HCT116 (cell line): ENCODE results near the gene TOMM40. TPM values are rescaled to one million over a fixed set of nuclear protein-coding genes. Genes with fewer than 3 reads are reported as not detected.

Source experiments
- ATAC-seq: fragments of 200-7000 bp; cut with Tn5 transposase; 2 replicates; pipeline ENCODE4 v1.9.1; 2020; ENCODE audit warnings: mild to moderate bottlenecking, moderate library complexity
- BruUV-seq: library from RNA; stranded (reverse); fragments of 400-500 nt; replicated peaks from 2 replicates; lab custom pipeline; 2021; lab: Mats Ljungman, UMichigan
- CTCF ChIA-PET: fragments of 300-600 bp; sonication (Branson Sonifier 250); formaldehyde crosslinking; loops from one replicate; lab custom pipeline; 2021; ENCODE audit warnings: antibody characterized with exemption; lab: Charles Lee
- POLR2A ChIA-PET: fragments of 300-600, 350-600 bp; sonication (Branson Sonifier 250); formaldehyde crosslinking; loops from one replicate; lab custom pipeline; 2021; ENCODE audit warnings: antibody characterized with exemption; lab: Charles Lee
- RAD21 ChIA-PET, 2 experiments: fragments of 300-600 bp; sonication (Branson Sonifier 250); formaldehyde crosslinking; loops; one replicate each; lab custom pipeline; 2023; ENCODE audit warnings: low total read pairs in 2 of 2; ENCODE audit not compliant: uncharacterized antibody in 2 of 2, unreplicated experiment in 2 of 2, low non-redundant PET in 1 of 2; lab: Charles Lee
- DNase-seq: peaks from one replicate; pipeline ENCODE4 v3.0.0-alpha.2; 2010; ENCODE audit warnings: low read depth, low spot score
- H2AFZ ChIP-seq: fragments of 200-600 bp; shearing (Covaris generic), sonication (generic); 2 replicates; pipeline ENCODE4 v1.6.1; 2017; ENCODE audit warnings: low read depth, mixed run types, mixed read lengths, antibody characterized with exemption, low read length; ENCODE audit not compliant: poor library complexity, severe bottlenecking
- H3K27ac ChIP-seq: 2 replicates; pipeline ENCODE4 v1.5.1; 2012; ENCODE audit warnings: low read depth, low read length
- H3K27me3 ChIP-seq: fragments of 200-600 bp; sonication (generic); 2 replicates; pipeline ENCODE4 v1.6.1; 2016; ENCODE audit warnings: mixed run types, low read length, mixed read lengths; ENCODE audit not compliant: insufficient read depth
- H3K36me3 ChIP-seq, 2 experiments: fragments of 200-500 bp in 1 of 2; fragments of 200-600 bp in 1 of 2; sonication (Bioruptor generic) in 1 of 2; sonication (generic) in 1 of 2; 2 replicates each; pipeline versions ENCODE4 v1.5.1 to v1.6.1; 2014 to 2016; ENCODE audit warnings: low read length in 2 of 2, inconsistent platforms in 1 of 2, mixed read lengths in 1 of 2, mixed run types in 1 of 2; ENCODE audit not compliant: insufficient read depth in 2 of 2, control insufficient read depth in 1 of 2
- H3K4me1 ChIP-seq, 2 experiments: fragments of 200-600 bp in 1 of 2; sonication (generic) in 1 of 2; 2 replicates each; pipeline versions ENCODE4 v1.5.1 to v1.6.1; 2012 to 2017; ENCODE audit warnings: low read length in 2 of 2, inconsistent platforms in 1 of 2, mild to moderate bottlenecking in 1 of 2, mixed read lengths in 1 of 2, mixed run types in 1 of 2, moderate library complexity in 1 of 2; ENCODE audit not compliant: insufficient read depth in 2 of 2, control insufficient read depth in 1 of 2
- H3K4me2 ChIP-seq: fragments of 200-600 bp; sonication (generic); 2 replicates; pipeline ENCODE4 v1.6.1; 2017; ENCODE audit warnings: mixed run types, low read length, mixed read lengths
- H3K4me3 ChIP-seq, 2 experiments: fragments of 200-600 bp in 1 of 2; sonication (generic) in 1 of 2; replicated peaks in 1 of 2; 2 replicates each; pipeline ENCODE4 v1.5.1; 2011 to 2016; ENCODE audit warnings: low read length in 2 of 2, control low read depth in 1 of 2, low read depth in 1 of 2, mild to moderate bottlenecking in 1 of 2, mixed read lengths in 1 of 2, mixed run types in 1 of 2
- H3K79me2 ChIP-seq: fragments of 200-600 bp; sonication (generic); 2 replicates; pipeline ENCODE4 v1.6.1; 2017; ENCODE audit warnings: mild to moderate bottlenecking, mixed run types, low read length, moderate library complexity, mixed read lengths; ENCODE audit not compliant: insufficient read depth
- H3K9ac ChIP-seq: fragments of 200-600 bp; sonication (generic); 2 replicates; pipeline ENCODE4 v1.6.1; 2016; ENCODE audit warnings: low read length, mixed read lengths
- H3K9me2 ChIP-seq: fragments of 200-600 bp; sonication (generic), shearing (Covaris generic); 2 replicates; pipeline ENCODE4 v1.6.1; 2017; ENCODE audit warnings: mixed run types, mild to moderate bottlenecking, moderate library complexity; ENCODE audit not compliant: insufficient read depth
- H3K9me3 ChIP-seq, 2 experiments: fragments of 200-500 bp in 1 of 2; fragments of 200-600 bp in 1 of 2; sonication (Bioruptor generic) in 1 of 2; sonication (generic) in 1 of 2; 2 replicates each; pipeline ENCODE4 v1.6.1; 2014 to 2017; ENCODE audit warnings: low read length in 2 of 2, mixed read lengths in 2 of 2, inconsistent platforms in 1 of 2, low read depth in 1 of 2, mild to moderate bottlenecking in 1 of 2, mixed run types in 1 of 2, moderate library complexity in 1 of 2; ENCODE audit not compliant: control insufficient read depth in 1 of 2, insufficient read depth in 1 of 2
- H4K20me1 ChIP-seq: fragments of 200-600 bp; sonication (generic), shearing (Covaris generic); 2 replicates; pipeline ENCODE4 v1.6.1; 2017; ENCODE audit warnings: mixed run types, mild to moderate bottlenecking, moderate library complexity; ENCODE audit not compliant: insufficient read depth
- CEBPB ChIP-seq: IDR thresholded peaks from 2 replicates; pipeline ENCODE4 v1.6.1; 2012; ENCODE audit warnings: low read depth
- ELF1 ChIP-seq: IDR thresholded peaks from 2 replicates; pipeline ENCODE4 v1.6.1; 2012; ENCODE audit warnings: low read depth, borderline replicate concordance
- JUND ChIP-seq: IDR thresholded peaks from 2 replicates; pipeline ENCODE4 v1.6.1; 2012
- POLR2A ChIP-seq: IDR thresholded peaks from 2 replicates; pipeline ENCODE4 v1.7.0; 2011; ENCODE audit warnings: borderline replicate concordance; ENCODE audit not compliant: insufficient read depth, insufficient read length; ENCODE audit errors: extremely low read depth
- POLR2AphosphoS5 ChIP-seq: IDR thresholded peaks from 2 replicates; pipeline ENCODE4 v1.6.1; 2011; ENCODE audit warnings: mild to moderate bottlenecking, low read depth, low read length, moderate library complexity
- SIN3A ChIP-seq: IDR thresholded peaks from 2 replicates; pipeline ENCODE4 v1.6.1; 2012; ENCODE audit warnings: low read depth
- TCF7L2 ChIP-seq: IDR thresholded peaks from 2 replicates; pipeline ENCODE4 v1.7.0; 2011; ENCODE audit warnings: borderline replicate concordance, inconsistent platforms; ENCODE audit not compliant: insufficient read depth, insufficient read length; ENCODE audit errors: extremely low read depth
- YY1 ChIP-seq: IDR thresholded peaks from 2 replicates; pipeline ENCODE4 v1.6.1; 2011; ENCODE audit warnings: low read length, low read depth, moderate library complexity, mild to moderate bottlenecking; ENCODE audit not compliant: insufficient replicate concordance; ENCODE audit errors: extremely low read depth
- ZNF274 ChIP-seq: fragments of 200-500 bp; sonication (Bioruptor generic); IDR thresholded peaks from 2 replicates; pipeline ENCODE4 v1.6.1; 2014; ENCODE audit warnings: mild to moderate bottlenecking, low read depth, low read length, inconsistent platforms
- intact Hi-C: fragments of 100-400 bp; cut with micrococcal nuclease; formaldehyde crosslinking; loops from 2 replicates; pipeline ENCODE4 v1.10.0; 2022
- total RNA-seq: library from RNA; stranded (reverse); gene quantifications from one replicate; pipeline ENCODE4 v1.2.1, GENCODE V29; 2021; ENCODE audit not compliant: unreplicated experiment
- TF ChIP-seq, protein P1 (sequence below): IDR thresholded peaks from 2 replicates; pipeline ENCODE4 v1.6.1; 2012; ENCODE audit warnings: low read depth
- TF ChIP-seq, protein P2 (sequence below): IDR thresholded peaks from 2 replicates; pipeline ENCODE4 v1.6.1; 2012

Gene TOMM40
- total RNA-seq, 1 experiment from 2014 or later: 178 TPM

DNA sequence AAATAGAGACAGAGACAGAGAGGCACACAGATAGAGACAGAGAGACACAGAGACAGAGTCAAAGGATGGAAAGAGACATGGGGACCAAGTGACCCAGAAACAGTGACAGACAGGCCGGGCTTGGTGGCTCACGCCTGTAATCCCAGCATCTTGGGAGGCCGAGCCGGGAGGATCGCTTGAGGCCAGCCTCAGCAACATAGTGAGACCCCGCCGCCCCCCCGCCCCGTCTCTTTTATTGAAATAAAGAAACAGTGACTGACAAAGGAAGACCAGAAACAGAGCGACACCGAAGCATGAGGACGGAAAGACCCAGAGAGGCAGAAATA is 45.8 kb upstream of the TOMM40 start:
- no peak for DNase-seq
- intact Hi-C loops: loop anchor here (2.0 to 10.0 kb wide), 5 partner anchors 36 to 160 kb away; partner anchors contain the start of genes BCAM and CBLC
- no peaks in the 10 kb centered on the region for H4K20me1 ChIP-seq
- RAD21 ChIA-PET: interaction anchor here (0.7 to 0.9 kb wide), 4 partner anchors 75 to 275 kb away, joined by 5 to 8 read pairs (median 6); no protein-coding TSS in a partner anchor
- no peak overlapping the region for H2AFZ ChIP-seq
- H3K27me3 ChIP-seq: no peaks in the 10 kb centered on the region
- peak overlapping the region; percentile 89 for H3K4me2 ChIP-seq
- no TSS peak for BruUV-seq
- CTCF ChIA-PET: interaction anchor here (0.7 to 1.5 kb wide), 9 partner anchors 35 to 275 kb away, joined by 3 to 18 read pairs (median 3); no protein-coding TSS in a partner anchor
- peak overlapping the region; percentile 83 for H3K27ac ChIP-seq
- ATAC-seq: no peak
- no peaks in the 10 kb centered on the region for H3K36me3 ChIP-seq
- TF ChIP-seq POLR2A (no peak), TCF7L2 (no peak), JUND (no peak), YY1 (no peak), POLR2AphosphoS5 (no peak), CEBPB (no peak), ELF1 (no peak), SIN3A (no peak), ZNF274 (no peak)
- TF ChIP-seq, protein P1, sequence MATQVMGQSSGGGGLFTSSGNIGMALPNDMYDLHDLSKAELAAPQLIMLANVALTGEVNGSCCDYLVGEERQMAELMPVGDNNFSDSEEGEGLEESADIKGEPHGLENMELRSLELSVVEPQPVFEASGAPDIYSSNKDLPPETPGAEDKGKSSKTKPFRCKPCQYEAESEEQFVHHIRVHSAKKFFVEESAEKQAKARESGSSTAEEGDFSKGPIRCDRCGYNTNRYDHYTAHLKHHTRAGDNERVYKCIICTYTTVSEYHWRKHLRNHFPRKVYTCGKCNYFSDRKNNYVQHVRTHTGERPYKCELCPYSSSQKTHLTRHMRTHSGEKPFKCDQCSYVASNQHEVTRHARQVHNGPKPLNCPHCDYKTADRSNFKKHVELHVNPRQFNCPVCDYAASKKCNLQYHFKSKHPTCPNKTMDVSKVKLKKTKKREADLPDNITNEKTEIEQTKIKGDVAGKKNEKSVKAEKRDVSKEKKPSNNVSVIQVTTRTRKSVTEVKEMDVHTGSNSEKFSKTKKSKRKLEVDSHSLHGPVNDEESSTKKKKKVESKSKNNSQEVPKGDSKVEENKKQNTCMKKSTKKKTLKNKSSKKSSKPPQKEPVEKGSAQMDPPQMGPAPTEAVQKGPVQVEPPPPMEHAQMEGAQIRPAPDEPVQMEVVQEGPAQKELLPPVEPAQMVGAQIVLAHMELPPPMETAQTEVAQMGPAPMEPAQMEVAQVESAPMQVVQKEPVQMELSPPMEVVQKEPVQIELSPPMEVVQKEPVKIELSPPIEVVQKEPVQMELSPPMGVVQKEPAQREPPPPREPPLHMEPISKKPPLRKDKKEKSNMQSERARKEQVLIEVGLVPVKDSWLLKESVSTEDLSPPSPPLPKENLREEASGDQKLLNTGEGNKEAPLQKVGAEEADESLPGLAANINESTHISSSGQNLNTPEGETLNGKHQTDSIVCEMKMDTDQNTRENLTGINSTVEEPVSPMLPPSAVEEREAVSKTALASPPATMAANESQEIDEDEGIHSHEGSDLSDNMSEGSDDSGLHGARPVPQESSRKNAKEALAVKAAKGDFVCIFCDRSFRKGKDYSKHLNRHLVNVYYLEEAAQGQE: no peak
- TF ChIP-seq, protein P2, sequence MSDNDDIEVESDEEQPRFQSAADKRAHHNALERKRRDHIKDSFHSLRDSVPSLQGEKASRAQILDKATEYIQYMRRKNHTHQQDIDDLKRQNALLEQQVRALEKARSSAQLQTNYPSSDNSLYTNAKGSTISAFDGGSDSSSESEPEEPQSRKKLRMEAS: no peak
- POLR2A ChIA-PET: interaction anchor here (0.6 to 1.4 kb wide), 8 partner anchors 46 to 255 kb away, joined by 3 to 6 read pairs (median 4); partner anchors contain the start of gene TOMM40
- H3K9me2 ChIP-seq: no peaks in the 10 kb centered on the region
- H3K79me2 ChIP-seq: peaks cover 41% of the 10 kb centered on the region
- H3K4me1 ChIP-seq: peaks cover 22 to 61% of the 10 kb centered on the region in 2 experiments
- no peaks in the 10 kb centered on the region for H3K9me3 ChIP-seq
- H3K4me3 ChIP-seq: peak overlapping the region; percentile 68 to 70
- peak overlapping the region; percentile 83 for H3K9ac ChIP-seq
